NCI-H2081 (cell line): ENCODE data around the gene CHST6.
"Not testable (repeated sequence)": the region's sequence is repeated elsewhere in the genome, so short reads cannot be mapped to it uniquely, and the experiment has no call there.

Experiments
- DNase-seq, 2 experiments: peaks; one replicate each; lab custom pipeline; 2025; lab: John Stamatoyannopoulos, UW

CHST6 gene

GRCh38 chr16:75475420-75475847, 19.8 kb downstream of the CHST6 start:
- no peak for DNase-seq

- DNase-seq: no peak
These were observed 22.0 kb downstream of the CHST6 start for GRCh38 chr16:75472908-75473877.

- DNase-seq: peak; percentile 46 to 59
These were observed 23.3 kb downstream of the CHST6 start for GRCh38 chr16:75471723-75472633.

- DNase-seq: no peak
These were observed 28.5 kb downstream of the CHST6 start for GRCh38 chr16:75466760-75467159.

GRCh38 chr16:75464122-75464918, 30.9 kb downstream of the CHST6 start, which contains the start of gene TMEM170A:
Gene TMEM170A (minus strand): TSS chr16:75464689. CDS start chr16:75464600, 89 bp downstream.
- DNase-seq: peak; percentile 94 to 95

- peak; percentile 1 to 22 for DNase-seq
These were observed 31.7 kb downstream of the CHST6 start for GRCh38 chr16:75463389-75464121.

- DNase-seq: no peak
These were observed 32.4 kb downstream of the CHST6 start for GRCh38 chr16:75462806-75463205.

GRCh38 chr16:75461575-75461974, 33.7 kb downstream of the CHST6 start:
- DNase-seq: no peak

- DNase-seq: no peak
These were observed 34.8 kb downstream of the CHST6 start for GRCh38 chr16:75460446-75460845.

- no peak for DNase-seq
These were observed 35.5 kb downstream of the CHST6 start for GRCh38 chr16:75459691-75460090.

- DNase-seq: no peak
These were observed 36.8 kb downstream of the CHST6 start for GRCh38 chr16:75458439-75458838.

GRCh38 chr16:75458029-75458428, 37.2 kb downstream of the CHST6 start:
- DNase-seq: peak in 1 of 2 experiments; percentile 2

GRCh38 chr16:75457485-75458021, 37.7 kb downstream of the CHST6 start:
- no peak for DNase-seq

GRCh38 chr16:75456971-75457370, 38.3 kb downstream of the CHST6 start:
- DNase-seq: no peak

- DNase-seq: not testable (repeated sequence)
These were observed 38.8 kb downstream of the CHST6 start for GRCh38 chr16:75456486-75456885.

- no peak for DNase-seq
These were observed 39.6 kb downstream of the CHST6 start for GRCh38 chr16:75455677-75456076.

- DNase-seq: no peak
These were observed 42.6 kb downstream of the CHST6 start for GRCh38 chr16:75452464-75453190.

- DNase-seq: no peak
These were observed 48.8 kb downstream of the CHST6 start for GRCh38 chr16:75446416-75446815.

GRCh38 chr16:75445298-75445697, 49.9 kb downstream of the CHST6 start:
- DNase-seq: no peak

- no peak for DNase-seq
These were observed 51.9 kb downstream of the CHST6 start for GRCh38 chr16:75443298-75443697.
